ENCODE measurements around the gene KLHL2.

Gene KLHL2

GRCh38 chr4:165288226-165288625 lies 80.9 kb downstream of the KLHL2 start:
- peak; percentile 14 for DNase-seq (ENCODE audit: low read depth, low spot score)
- TF ChIP-seq CTCF (IDR thresholded peaks at IDR 0.05; ENCODE audit: low read depth, low read length), result no peak
- in situ Hi-C loops (cut with HindIII; ENCODE audit: low sequenced_read_pairs), result no loop called here
- no peak overlapping the region for H3K4me3 ChIP-seq (ENCODE audit: low read depth, low read length)

- no peak overlapping the region for H3K4me3 ChIP-seq (ENCODE audit: low read depth, low read length)
- TF ChIP-seq CTCF (IDR thresholded peaks at IDR 0.05; ENCODE audit: low read depth, low read length), result no peak
- in situ Hi-C loops (cut with HindIII; ENCODE audit: low sequenced_read_pairs), result no loop called here
- DNase-seq (ENCODE audit: low read depth, low spot score), result peak; percentile 69
These were observed 81.5 kb downstream of the KLHL2 start for GRCh38 chr4:165288639-165289422.

- H3K4me3 ChIP-seq (ENCODE audit: low read depth, low read length), result no peak overlapping the region
- in situ Hi-C loops (cut with HindIII; ENCODE audit: low sequenced_read_pairs), result no loop called here
- no peak for DNase-seq (ENCODE audit: low read depth, low spot score)
- no peak for TF ChIP-seq CTCF (IDR thresholded peaks at IDR 0.05; ENCODE audit: low read depth, low read length)
These were observed 82.0 kb downstream of the KLHL2 start for GRCh38 chr4:165289423-165289785.

GRCh38 chr4:165293061-165293460 lies 85.7 kb downstream of the KLHL2 start:
- in situ Hi-C loops (cut with HindIII; ENCODE audit: low sequenced_read_pairs), result no loop called here
- no peak overlapping the region for H3K4me3 ChIP-seq (ENCODE audit: low read depth, low read length)
- DNase-seq (ENCODE audit: low read depth, low spot score), result no peak
- no peak for TF ChIP-seq CTCF (IDR thresholded peaks at IDR 0.05; ENCODE audit: low read depth, low read length)

GRCh38 chr4:165293927-165294649 lies 86.7 kb downstream of the KLHL2 start:
- in situ Hi-C loops (cut with HindIII; ENCODE audit: low sequenced_read_pairs), result no loop called here
- no peak overlapping the region for H3K4me3 ChIP-seq (ENCODE audit: low read depth, low read length)
- DNase-seq (ENCODE audit: low read depth, low spot score), result no peak
- no peak for TF ChIP-seq CTCF (IDR thresholded peaks at IDR 0.05; ENCODE audit: low read depth, low read length)

- no peak for DNase-seq (ENCODE audit: low read depth, low spot score)
- no peak overlapping the region for H3K4me3 ChIP-seq (ENCODE audit: low read depth, low read length)
- no peak for TF ChIP-seq CTCF (IDR thresholded peaks at IDR 0.05; ENCODE audit: low read depth, low read length)
- in situ Hi-C loops (cut with HindIII; ENCODE audit: low sequenced_read_pairs), result no loop called here
These were observed 87.5 kb downstream of the KLHL2 start for GRCh38 chr4:165294907-165295306.

Measured in astrocyte of the spinal cord (primary cell).